ENCODE results near the gene CCDC9.

The CCDC9 gene

DNA sequence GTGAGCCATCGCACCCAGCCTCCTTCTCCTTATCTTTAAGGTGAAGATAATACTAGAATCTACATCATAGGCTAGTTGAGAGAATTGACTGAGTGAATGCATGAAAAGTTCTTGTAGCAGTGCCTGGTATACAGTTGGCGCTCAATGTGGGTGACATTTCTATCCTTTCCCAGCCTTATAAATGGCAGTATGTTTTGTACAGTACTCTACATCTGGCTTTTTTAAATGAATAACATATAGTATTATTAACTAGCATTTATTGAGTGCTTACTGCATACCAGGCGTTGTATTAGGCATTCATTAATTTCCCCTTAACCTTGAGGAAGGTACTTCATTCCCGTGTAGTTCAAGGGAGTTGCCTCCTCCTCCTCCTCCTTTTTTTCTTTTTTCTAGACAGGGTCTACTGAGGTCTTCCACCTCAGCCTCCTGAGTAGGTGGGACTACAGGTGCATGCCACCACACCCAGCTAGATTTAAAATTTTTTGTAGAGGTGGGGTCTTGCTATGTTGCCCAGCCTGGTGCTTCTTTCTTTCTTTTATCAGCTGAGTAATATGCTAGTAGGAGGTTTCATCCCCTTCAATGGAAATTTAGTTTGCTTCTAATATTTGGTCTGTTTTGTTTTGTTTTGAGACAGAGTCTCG lies 56.2 kb downstream of the CCDC9 start:
- Histone ChIP-seq H3K9ac (ENCODE audit: low read length) (no peak overlapping the region), H3K36me3 (ENCODE audit: control insufficient read depth, low read depth, low read length) (no peaks in the 10 kb centered on the region), H3K4me3 (ENCODE audit: low read length) (no peak overlapping the region), H3K27me3 (ENCODE audit: control insufficient read depth, insufficient read depth, low read length) (no peaks in the 10 kb centered on the region), H3K9me3 (ENCODE audit: control insufficient read depth, low read depth, low read length) (no peaks in the 10 kb centered on the region), H3K27ac (ENCODE audit: low read length) (no peak overlapping the region), H3K4me1 (ENCODE audit: control insufficient read depth, low read depth, low read length) (no peaks in the 10 kb centered on the region)

DNA sequence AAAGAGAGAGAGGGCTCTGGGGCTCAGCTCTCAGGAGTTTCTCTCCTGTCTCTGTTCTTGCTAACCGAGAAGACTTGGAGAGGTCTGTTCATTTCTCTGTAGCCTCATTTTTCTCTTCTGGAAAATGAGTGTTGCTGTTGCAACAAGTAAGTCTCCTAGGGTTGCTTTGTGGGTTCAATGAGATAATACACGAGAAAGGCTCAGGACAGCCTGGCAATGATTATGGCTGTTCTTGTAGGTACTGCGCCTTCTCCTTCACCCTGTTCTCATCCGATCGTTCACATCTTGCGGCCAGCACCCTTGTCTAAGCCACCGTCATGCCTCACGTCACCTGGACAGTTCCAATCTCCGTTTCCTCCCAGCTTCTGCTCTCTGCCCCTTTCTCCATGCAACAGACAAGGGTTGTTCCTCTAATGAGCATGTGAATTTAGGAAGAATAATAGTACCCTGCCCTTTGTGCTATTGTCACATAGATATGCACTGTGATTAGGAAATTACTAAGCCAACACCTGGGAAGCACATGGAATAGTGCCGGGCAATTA lies 57.5 kb downstream of the CCDC9 start:
- Histone ChIP-seq H3K4me3 (ENCODE audit: low read length) (no peak overlapping the region), H3K9me3 (ENCODE audit: control insufficient read depth, low read depth, low read length) (no peaks in the 10 kb centered on the region), H3K27me3 (ENCODE audit: control insufficient read depth, insufficient read depth, low read length) (no peaks in the 10 kb centered on the region), H3K9ac (ENCODE audit: low read length) (no peak overlapping the region), H3K36me3 (ENCODE audit: control insufficient read depth, low read depth, low read length) (no peaks in the 10 kb centered on the region), H3K4me1 (ENCODE audit: control insufficient read depth, low read depth, low read length) (no peaks in the 10 kb centered on the region), H3K27ac (ENCODE audit: low read length) (no peak overlapping the region)

DNA sequence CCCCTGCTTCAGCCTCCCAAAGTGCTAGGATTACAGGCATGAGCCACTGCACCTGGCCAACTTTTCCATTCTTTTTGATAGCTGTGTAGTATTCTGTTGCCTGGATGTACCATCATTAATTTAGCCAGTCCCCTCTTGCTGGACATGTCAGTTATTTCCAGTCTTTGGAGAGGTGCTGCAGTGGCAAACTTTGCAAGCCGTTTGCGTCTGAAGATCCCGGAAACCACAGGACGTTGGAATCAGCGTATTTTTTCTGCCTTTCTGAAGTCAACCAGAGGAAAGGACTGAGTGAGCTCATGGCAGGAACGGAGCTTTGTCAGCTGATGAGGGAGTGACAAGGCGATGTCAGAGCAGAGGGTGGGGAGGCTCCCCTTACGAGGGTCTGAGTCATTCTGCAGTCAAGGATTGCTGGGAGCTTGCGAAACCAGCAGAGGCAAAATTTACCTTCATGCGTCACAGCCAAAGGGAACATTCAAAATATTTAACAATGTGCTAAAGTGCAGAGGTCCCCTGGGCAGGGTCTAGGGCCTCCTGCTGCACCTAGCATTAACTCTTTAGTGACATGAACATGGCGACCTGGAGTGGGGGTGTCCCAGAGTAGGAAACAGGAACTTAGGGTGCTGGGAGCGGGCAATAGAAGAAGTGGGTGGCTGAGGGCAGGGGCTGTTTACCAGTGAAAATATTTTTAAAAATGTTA lies 58.9 kb downstream of the CCDC9 start:
- Histone ChIP-seq H3K27me3 (ENCODE audit: control insufficient read depth, insufficient read depth, low read length) (no peaks in the 10 kb centered on the region), H3K9me3 (ENCODE audit: control insufficient read depth, low read depth, low read length) (no peaks in the 10 kb centered on the region), H3K9ac (ENCODE audit: low read length) (no peak overlapping the region), H3K27ac (ENCODE audit: low read length) (no peak overlapping the region), H3K4me3 (ENCODE audit: low read length) (no peak overlapping the region), H3K4me1 (ENCODE audit: control insufficient read depth, low read depth, low read length) (no peaks in the 10 kb centered on the region), H3K36me3 (ENCODE audit: control insufficient read depth, low read depth, low read length) (no peaks in the 10 kb centered on the region)

DNA sequence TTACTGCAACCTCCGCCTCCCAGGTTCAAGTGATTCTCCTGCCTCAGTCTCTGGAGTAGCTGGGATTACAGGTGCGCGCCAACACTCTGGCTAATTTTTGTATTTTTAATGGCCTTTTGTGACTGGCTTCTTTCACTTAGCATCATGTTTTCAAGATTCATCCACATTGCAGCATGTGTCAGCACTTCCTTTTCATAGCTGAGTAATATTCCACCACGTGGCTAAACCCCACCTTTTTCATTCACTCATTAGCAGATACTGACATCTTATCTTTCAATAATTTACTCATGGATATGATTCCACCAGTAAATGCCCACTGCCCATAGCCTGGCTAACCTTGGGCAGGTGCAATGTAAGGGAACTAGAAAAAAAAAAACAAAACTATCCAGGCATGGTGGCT lies 60.2 kb downstream of the CCDC9 start:
- H3K9ac ChIP-seq (ENCODE audit: low read length) = no peak overlapping the region
- no peaks in the 10 kb centered on the region for H3K4me1 ChIP-seq (ENCODE audit: control insufficient read depth, low read depth, low read length)
- no peak overlapping the region for H3K4me3 ChIP-seq (ENCODE audit: low read length)
- H3K9me3 ChIP-seq (ENCODE audit: control insufficient read depth, low read depth, low read length) = no peaks in the 10 kb centered on the region
- H3K36me3 ChIP-seq (ENCODE audit: control insufficient read depth, low read depth, low read length) = no peaks in the 10 kb centered on the region
- H3K27me3 ChIP-seq (ENCODE audit: control insufficient read depth, insufficient read depth, low read length) = no peaks in the 10 kb centered on the region
- H3K27ac ChIP-seq (ENCODE audit: low read length) = no peak overlapping the region

DNA sequence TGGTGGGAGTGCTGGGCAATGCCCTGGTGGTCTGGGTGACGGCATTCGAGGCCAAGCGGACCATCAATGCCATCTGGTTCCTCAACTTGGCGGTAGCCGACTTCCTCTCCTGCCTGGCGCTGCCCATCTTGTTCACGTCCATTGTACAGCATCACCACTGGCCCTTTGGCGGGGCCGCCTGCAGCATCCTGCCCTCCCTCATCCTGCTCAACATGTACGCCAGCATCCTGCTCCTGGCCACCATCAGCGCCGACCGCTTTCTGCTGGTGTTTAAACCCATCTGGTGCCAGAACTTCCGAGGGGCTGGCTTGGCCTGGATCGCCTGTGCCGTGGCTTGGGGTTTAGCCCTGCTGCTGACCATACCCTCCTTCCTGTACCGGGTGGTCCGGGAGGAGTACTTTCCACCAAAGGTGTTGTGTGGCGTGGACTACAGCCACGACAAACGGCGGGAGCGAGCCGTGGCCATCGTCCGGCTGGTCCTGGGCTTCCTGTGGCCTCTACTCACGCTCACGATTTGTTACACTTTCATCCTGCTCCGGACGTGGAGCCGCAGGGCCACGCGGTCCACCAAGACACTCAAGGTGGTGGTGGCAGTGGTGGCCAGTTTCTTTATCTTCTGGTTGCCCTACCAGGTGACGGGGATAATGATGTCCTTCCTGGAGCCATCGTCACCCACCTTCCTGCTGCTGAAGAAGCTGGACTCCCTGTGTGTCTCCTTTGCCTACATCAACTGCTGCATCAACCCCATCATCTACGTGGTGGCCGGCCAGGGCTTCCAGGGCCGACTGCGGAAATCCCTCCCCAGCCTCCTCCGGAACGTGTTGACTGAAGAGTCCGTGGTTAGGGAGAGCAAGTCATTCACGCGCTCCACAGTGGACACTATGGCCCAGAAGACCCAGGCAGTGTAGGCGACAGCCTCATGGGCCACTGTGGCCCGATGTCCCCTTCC lies 63.9 kb downstream of the CCDC9 start:
- H3K27me3 ChIP-seq (ENCODE audit: control insufficient read depth, insufficient read depth, low read length) = no peaks in the 10 kb centered on the region
- no peaks in the 10 kb centered on the region for H3K36me3 ChIP-seq (ENCODE audit: control insufficient read depth, low read depth, low read length)
- no peak overlapping the region for H3K9ac ChIP-seq (ENCODE audit: low read length)
- no peaks in the 10 kb centered on the region for H3K9me3 ChIP-seq (ENCODE audit: control insufficient read depth, low read depth, low read length)
- no peak overlapping the region for H3K27ac ChIP-seq (ENCODE audit: low read length)
- no peak overlapping the region for H3K4me3 ChIP-seq (ENCODE audit: low read length)
- H3K4me1 ChIP-seq (ENCODE audit: control insufficient read depth, low read depth, low read length) = no peaks in the 10 kb centered on the region

Measured in iPS-18a (cell line).